WTC11 (cell line): Measurements from ENCODE around the gene CROCC2.

Experiments used
- CBFB ChIP-seq: sonication (generic); formaldehyde crosslinking; IDR thresholded peaks from 2 replicates; pipeline ENCODE4 v1.8.1; 2022; ENCODE audit warnings: mild to moderate bottlenecking, low read depth, missing genetic modification reagents
- CTCF ChIP-seq: fragments of 200-600 bp; IDR thresholded peaks from 2 replicates; pipeline ENCODE4 v1.8.0; 2022; ENCODE audit warnings: antibody characterized with exemption
- E2F5 ChIP-seq: sonication (generic); formaldehyde crosslinking; IDR thresholded peaks from 2 replicates; pipeline ENCODE4 v1.8.1; 2022; ENCODE audit warnings: mild to moderate bottlenecking, moderate library complexity, missing genetic modification reagents
- ERG ChIP-seq: fragments of 250-450 bp; sonication (Bioruptor Pico); IDR thresholded peaks from 2 replicates; pipeline ENCODE4 v1.8.0; 2021; ENCODE audit warnings: mild to moderate bottlenecking
- IRF1 ChIP-seq: sonication (generic); formaldehyde crosslinking; IDR thresholded peaks from 2 replicates; pipeline ENCODE4 v1.8.0; 2023; ENCODE audit warnings: missing genetic modification reagents
- MXD4 ChIP-seq: fragments of 250-450 bp; sonication (Bioruptor Pico); IDR thresholded peaks from 2 replicates; pipeline ENCODE4 v1.8.0; 2021; ENCODE audit warnings: mild to moderate bottlenecking, moderate library complexity, borderline replicate concordance
- PRRX2 ChIP-seq: fragments of 250-450 bp; sonication (Bioruptor Pico); IDR thresholded peaks from 2 replicates; pipeline ENCODE4 v1.8.0; 2021; ENCODE audit warnings: mild to moderate bottlenecking
- SP1 ChIP-seq: sonication (generic); formaldehyde crosslinking; conservative IDR thresholded peaks from 2 replicates; pipeline ENCODE4 v1.8.1; 2022; ENCODE audit warnings: missing genetic modification reagents
- TP53 ChIP-seq: sonication (generic); formaldehyde crosslinking; IDR thresholded peaks from 2 replicates; pipeline ENCODE4 v1.8.1; 2023; ENCODE audit warnings: mild to moderate bottlenecking, missing genetic modification reagents
- ZNF232 ChIP-seq: sonication (generic); formaldehyde crosslinking; IDR thresholded peaks from 2 replicates; pipeline ENCODE4 v1.8.0; 2022; ENCODE audit warnings: mild to moderate bottlenecking, missing genetic modification reagents
- ZNF263 ChIP-seq: sonication (generic); formaldehyde crosslinking; IDR thresholded peaks from 2 replicates; pipeline ENCODE4 v1.8.1; 2022; ENCODE audit warnings: low read depth, mild to moderate bottlenecking, moderate library complexity, missing genetic modification reagents
- TF ChIP-seq, protein P1 (sequence below): fragments of 250-450 bp; sonication (Bioruptor Pico); conservative IDR thresholded peaks from 2 replicates; pipeline ENCODE4 v1.9.0; 2021; ENCODE audit warnings: mild to moderate bottlenecking
- TF ChIP-seq, protein P2 (sequence below): sonication (generic); formaldehyde crosslinking; IDR thresholded peaks from 2 replicates; pipeline ENCODE4 v1.8.1; 2023; ENCODE audit warnings: mild to moderate bottlenecking, missing genetic modification reagents, moderate library complexity

GRCh38 chr2:241034490-241035141 is 128.5 kb downstream of the CROCC2 start:
- no peak for TF ChIP-seq PRRX2 (CRISPR knock-in tag)
- TF ChIP-seq CBFB (CRISPR knock-in tag), result no peak
- no peak for TF ChIP-seq CTCF
- TF ChIP-seq, protein P1, sequence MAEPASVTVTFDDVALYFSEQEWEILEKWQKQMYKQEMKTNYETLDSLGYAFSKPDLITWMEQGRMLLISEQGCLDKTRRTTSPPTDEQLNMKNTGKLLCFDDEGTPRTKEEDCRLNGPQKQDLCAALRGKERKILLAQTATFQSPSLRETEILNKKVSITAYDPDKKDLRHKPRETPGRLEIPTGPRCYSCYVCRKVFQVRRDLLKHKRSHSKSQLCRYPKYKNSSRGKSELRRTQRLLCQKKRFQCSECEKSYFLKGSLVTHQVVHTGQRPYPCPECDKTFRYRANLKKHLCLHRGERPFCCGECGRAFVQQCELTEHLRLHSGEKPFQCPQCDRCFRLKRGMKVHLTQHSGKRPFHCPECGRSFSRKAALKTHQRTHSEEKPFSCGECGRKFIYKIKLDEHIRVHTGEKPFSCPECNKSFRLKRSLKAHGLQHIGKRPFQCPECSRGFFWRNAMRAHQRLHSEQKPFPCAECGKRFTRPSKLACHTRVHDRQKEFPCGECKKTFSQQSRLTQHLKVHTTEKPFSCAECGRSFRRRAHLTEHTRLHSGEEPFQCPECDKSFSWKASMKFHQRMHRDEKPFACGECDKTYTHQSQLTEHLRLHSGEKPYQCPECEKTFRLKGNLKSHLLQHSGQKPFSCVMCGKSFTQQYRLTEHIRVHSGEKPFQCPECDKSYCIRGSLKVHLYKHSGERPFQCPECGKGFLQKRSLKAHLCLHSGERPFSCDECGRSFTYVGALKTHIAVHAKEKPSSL (CRISPR knock-in tag), result no peak
- TF ChIP-seq IRF1 (CRISPR knock-in tag), result no peak
- TF ChIP-seq MXD4 (CRISPR knock-in tag), result no peak
- no peak for TF ChIP-seq SP1 (CRISPR knock-in tag)
- no peak for TF ChIP-seq ZNF263 (CRISPR knock-in tag)
- TF ChIP-seq TP53 (CRISPR knock-in tag), result no peak
- no peak for TF ChIP-seq E2F5 (CRISPR knock-in tag)
- TF ChIP-seq, protein P2, sequence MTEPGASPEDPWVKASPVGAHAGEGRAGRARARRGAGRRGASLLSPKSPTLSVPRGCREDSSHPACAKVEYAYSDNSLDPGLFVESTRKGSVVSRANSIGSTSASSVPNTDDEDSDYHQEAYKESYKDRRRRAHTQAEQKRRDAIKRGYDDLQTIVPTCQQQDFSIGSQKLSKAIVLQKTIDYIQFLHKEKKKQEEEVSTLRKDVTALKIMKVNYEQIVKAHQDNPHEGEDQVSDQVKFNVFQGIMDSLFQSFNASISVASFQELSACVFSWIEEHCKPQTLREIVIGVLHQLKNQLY, result no peak
- no peak for TF ChIP-seq ZNF232
- no peak for TF ChIP-seq ERG (CRISPR knock-in tag)
